ENCODE results near the gene PDE1C. TPM values are rescaled to one million over a fixed set of nuclear protein-coding genes. Genes with fewer than 3 reads are reported as not detected.
"Not testable (repeated sequence)": the region's sequence is repeated elsewhere in the genome, so short reads cannot be mapped to it uniquely, and the experiment has no call there.

PDE1C gene
- total and polyA plus RNA-seq, 3 donors from 2014 or later, result 7.6 to 9.5 (median 9.5) TPM

DNA sequence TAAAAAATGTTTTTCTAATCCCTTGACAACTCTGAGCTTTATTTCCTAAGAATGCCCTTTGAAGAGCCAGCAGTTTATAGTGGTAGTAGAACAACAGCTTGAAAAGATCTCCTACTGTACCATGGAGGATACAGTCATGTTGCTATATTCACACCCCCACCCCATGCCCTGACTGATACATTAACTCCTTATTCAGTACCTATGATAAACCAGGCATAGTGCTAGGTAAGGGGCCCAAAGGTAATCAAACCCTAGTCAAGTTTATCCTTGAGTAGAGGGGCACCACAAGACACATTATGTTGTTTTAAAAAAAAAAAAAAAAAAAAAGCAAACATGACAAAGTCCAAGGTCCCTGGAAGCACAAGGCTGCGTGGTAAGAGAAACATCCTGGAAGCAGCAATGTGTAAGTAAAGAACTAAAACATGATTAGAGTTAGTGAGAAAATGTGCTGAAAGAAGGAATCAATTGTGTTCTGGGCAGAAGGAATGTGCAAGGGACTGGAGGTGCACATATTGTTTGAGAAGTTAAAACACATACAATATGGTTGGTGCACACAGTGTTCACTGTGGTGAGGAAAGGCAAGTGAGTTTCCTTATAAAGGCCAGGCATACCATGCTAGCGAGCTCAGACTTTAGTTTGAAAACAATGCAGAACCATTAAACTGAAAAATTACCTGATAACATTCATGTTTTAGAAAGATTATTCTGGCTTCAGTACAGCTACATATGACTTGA is 51.2 kb downstream of the PDE1C start:
- TF ChIP-seq POLR2A (IDR thresholded peaks at IDR 0.05), result no peak
- TF ChIP-seq, protein P1, sequence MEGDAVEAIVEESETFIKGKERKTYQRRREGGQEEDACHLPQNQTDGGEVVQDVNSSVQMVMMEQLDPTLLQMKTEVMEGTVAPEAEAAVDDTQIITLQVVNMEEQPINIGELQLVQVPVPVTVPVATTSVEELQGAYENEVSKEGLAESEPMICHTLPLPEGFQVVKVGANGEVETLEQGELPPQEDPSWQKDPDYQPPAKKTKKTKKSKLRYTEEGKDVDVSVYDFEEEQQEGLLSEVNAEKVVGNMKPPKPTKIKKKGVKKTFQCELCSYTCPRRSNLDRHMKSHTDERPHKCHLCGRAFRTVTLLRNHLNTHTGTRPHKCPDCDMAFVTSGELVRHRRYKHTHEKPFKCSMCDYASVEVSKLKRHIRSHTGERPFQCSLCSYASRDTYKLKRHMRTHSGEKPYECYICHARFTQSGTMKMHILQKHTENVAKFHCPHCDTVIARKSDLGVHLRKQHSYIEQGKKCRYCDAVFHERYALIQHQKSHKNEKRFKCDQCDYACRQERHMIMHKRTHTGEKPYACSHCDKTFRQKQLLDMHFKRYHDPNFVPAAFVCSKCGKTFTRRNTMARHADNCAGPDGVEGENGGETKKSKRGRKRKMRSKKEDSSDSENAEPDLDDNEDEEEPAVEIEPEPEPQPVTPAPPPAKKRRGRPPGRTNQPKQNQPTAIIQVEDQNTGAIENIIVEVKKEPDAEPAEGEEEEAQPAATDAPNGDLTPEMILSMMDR (IDR thresholded peaks at IDR 0.05), result no peak
- WGBS, 2 donors, result 71 to 72% methylated on average over 2 of the region's 2 CpGs
- H3K9me3 ChIP-seq, result no peaks in the 10 kb centered on the region
- no peak for DNase-seq
- intact Hi-C loops (cut with DNase I; ENCODE audit: low total_unique reads), result no loop called here
- H3K27ac ChIP-seq, result no peak overlapping the region
- no peaks in the 10 kb centered on the region for H3K27me3 ChIP-seq
- H3K36me3 ChIP-seq (ENCODE audit: low read depth, missing control alignments), result no peaks in the 10 kb centered on the region
- H3K4me3 ChIP-seq, result no peak overlapping the region
- no peaks in the 10 kb centered on the region for H3K4me1 ChIP-seq

DNA sequence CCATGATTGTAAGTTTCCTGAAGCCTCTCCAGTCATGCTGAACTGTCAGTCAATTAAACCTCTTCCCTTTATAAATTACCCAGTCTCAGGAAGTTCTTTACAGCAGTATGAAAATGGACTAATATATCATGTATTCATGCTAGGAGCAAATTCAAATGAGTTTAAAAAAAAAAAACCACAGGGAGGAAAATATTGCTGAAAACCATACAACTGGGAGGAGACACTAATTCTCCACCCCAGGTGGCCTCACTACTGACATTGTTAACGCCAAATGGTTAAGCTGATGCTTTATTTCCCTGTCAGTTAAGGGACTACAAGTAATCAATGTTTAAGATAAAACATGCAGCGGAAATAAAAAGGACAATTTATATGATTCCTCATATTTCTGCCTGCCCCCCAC is 55.1 kb downstream of the PDE1C start:
- no peak for TF ChIP-seq POLR2A (IDR thresholded peaks at IDR 0.05)
- H3K27me3 ChIP-seq, result no peaks in the 10 kb centered on the region
- intact Hi-C loops (cut with DNase I; ENCODE audit: low total_unique reads), result no loop called here
- no peak overlapping the region for H3K4me3 ChIP-seq
- no peaks in the 10 kb centered on the region for H3K36me3 ChIP-seq (ENCODE audit: low read depth, missing control alignments)
- no peaks in the 10 kb centered on the region for H3K4me1 ChIP-seq
- no peak overlapping the region for H3K27ac ChIP-seq
- H3K9me3 ChIP-seq, result no peaks in the 10 kb centered on the region
- WGBS, 2 donors, result 83 to 88% methylated on average over 2 of the region's 2 CpGs
- DNase-seq, result no peak

DNA sequence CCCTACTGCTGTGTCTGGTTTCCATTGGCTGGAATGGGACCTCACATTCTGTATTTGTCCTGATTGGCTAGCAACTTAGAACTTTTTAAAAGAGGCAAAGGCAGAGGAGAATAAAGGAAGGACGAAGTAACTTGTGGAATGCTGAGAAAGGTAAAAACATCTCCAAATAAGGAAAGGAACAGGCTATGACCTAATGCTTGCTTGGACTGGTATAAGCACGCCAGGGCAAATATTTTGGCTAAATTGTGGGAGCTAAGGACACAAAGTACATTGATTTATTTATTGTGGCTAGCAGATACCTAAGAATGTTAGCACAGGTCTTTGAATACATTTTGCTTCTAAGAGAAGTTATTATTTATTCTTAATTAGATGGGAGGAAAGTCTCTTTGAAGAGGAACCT is 56.7 kb downstream of the PDE1C start:
- DNase-seq; H3K27me3 ChIP-seq; H3K36me3 ChIP-seq (ENCODE audit: low read depth, missing control alignments); H3K4me1 ChIP-seq; H3K27ac ChIP-seq; H3K4me3 ChIP-seq; H3K9me3 ChIP-seq; intact Hi-C loops (cut with DNase I; ENCODE audit: low total_unique reads): not testable (repeated sequence)
- 40 to 69% methylated on average over 2 of the region's 2 CpGs for WGBS, 2 donors

DNA sequence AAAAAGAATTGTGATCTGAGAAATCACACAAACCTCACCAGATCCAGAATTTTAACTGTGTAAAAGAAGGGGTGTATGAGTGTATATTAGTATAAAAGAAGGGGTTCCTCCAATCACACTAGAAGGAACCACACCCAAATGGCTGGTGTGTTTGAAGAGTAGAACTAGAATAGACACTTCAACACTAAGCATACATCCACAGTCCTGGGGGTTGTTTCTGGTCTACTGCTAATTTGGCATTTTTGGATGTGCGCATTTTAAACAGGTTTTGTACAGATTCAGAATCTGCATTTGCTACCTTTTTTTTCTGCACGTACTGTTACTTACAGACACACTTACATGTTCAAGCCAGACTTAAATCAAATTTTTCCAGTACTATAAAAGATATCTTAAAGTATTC is 64.6 kb downstream of the PDE1C start:
- H3K4me1 ChIP-seq, result no peaks in the 10 kb centered on the region
- no peak overlapping the region for H3K27ac ChIP-seq
- TF ChIP-seq, protein P1 (IDR thresholded peaks at IDR 0.05), result no peak
- TF ChIP-seq POLR2A (IDR thresholded peaks at IDR 0.05), result no peak
- H3K27me3 ChIP-seq, result no peaks in the 10 kb centered on the region
- intact Hi-C loops (cut with DNase I; ENCODE audit: low total_unique reads), result no loop called here
- no peaks in the 10 kb centered on the region for H3K36me3 ChIP-seq (ENCODE audit: low read depth, missing control alignments)
- no peak for DNase-seq
- 91% methylated on average over 2 of the region's 2 CpGs for WGBS, 2 donors
- no peaks in the 10 kb centered on the region for H3K9me3 ChIP-seq
- H3K4me3 ChIP-seq, result no peak overlapping the region

DNA sequence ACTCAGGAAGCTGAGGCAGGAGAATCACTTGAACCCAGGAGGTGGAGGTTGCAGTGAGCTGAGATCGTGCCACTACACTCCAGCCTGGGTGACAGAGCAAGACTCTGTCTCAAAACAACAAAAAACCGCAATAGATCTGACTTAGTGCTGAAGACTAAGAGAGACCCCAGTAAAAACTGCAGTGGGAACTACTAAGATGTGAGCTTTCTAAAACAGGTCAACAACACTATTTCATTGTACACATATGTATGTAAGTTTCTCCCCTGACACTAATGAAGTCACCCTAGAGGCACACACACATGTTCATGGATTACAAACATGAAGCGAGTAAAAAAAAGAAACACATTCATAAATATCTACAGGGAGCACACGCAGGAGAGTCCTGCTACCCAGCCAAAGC is 68.3 kb downstream of the PDE1C start:
- intact Hi-C loops (cut with DNase I; ENCODE audit: low total_unique reads), result no loop called here
- TF ChIP-seq, protein P1 (IDR thresholded peaks at IDR 0.05), result no peak
- no peak for TF ChIP-seq POLR2A (IDR thresholded peaks at IDR 0.05)

DNA sequence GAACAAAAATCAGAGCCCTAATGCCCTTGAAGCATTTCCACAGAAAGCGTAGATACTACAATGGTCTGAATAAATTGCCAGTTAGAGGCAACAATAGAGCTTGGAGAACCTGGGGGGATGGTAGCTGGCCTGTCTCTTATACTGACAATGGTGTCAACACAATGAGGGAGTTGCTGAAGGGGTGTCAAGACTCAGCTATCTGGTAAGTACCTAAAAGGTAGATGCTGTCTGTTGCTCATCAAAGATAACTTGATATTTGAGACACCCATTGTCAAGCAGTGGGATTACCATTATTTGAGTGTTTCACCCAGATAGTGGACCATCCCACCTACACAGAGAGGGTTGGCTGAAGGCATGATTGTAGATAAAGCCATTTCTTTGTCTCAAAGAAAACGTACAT is 72.8 kb downstream of the PDE1C start:
- intact Hi-C loops (cut with DNase I; ENCODE audit: low total_unique reads), result no loop called here
- Histone ChIP-seq H3K4me1 (no peaks in the 10 kb centered on the region), H3K36me3 (ENCODE audit: low read depth, missing control alignments) (no peaks in the 10 kb centered on the region), H3K27ac (no peak overlapping the region), H3K9me3 (no peaks in the 10 kb centered on the region), H3K4me3 (no peak overlapping the region), H3K27me3 (no peaks in the 10 kb centered on the region)
- TF ChIP-seq, protein P1 (IDR thresholded peaks at IDR 0.05), result no peak
- no peak for TF ChIP-seq POLR2A (IDR thresholded peaks at IDR 0.05)
- WGBS, 2 donors, result 83 to 84% methylated on average over 2 of the region's 2 CpGs
- no peak for DNase-seq

More for the DNA sequence above, 68.3 kb downstream of the PDE1C start:
- Histone ChIP-seq H3K27me3 (no peaks in the 10 kb centered on the region), H3K4me1 (no peaks in the 10 kb centered on the region), H3K4me3 (no peak overlapping the region), H3K9me3 (no peaks in the 10 kb centered on the region), H3K36me3 (ENCODE audit: low read depth, missing control alignments) (no peaks in the 10 kb centered on the region), H3K27ac (no peak overlapping the region)
- WGBS, 2 donors, result 92 to 94% methylated on average over 4 of the region's 4 CpGs
- DNase-seq, result no peak
